ENCODE measurements around the gene NOXRED1.

DNA sequence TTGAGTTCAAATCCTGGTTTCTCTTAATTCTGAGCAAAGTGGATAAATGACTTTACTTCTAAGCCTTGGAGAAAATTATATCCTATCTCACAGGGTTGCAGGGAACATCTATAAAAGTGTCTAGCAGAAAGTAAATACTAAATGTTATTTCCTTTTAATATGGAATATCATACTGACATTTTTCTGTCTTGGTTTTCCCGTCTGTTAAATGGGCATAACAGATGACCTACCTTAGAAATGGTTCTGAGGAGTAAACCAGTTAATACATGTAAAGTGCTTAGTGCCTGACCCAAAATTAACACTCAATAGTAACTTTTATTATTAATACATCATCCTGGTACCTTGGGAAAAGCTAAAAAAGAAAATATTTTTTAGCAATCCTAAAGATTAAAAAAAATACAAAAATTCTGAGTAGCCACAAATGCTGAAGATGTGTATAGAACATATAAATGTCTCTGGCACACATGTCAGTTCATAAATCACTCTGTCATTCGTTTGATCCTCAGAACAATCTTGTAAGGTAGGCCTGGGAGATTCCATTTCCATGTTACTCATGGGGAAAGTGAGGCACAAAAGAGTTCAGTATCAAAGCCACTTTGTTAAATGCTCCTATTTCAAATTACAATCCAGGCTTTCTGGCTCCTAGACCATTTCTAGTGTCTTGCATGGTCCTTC is 32.8 kb upstream of the NOXRED1 start:
- TF ChIP-seq, protein P1, sequence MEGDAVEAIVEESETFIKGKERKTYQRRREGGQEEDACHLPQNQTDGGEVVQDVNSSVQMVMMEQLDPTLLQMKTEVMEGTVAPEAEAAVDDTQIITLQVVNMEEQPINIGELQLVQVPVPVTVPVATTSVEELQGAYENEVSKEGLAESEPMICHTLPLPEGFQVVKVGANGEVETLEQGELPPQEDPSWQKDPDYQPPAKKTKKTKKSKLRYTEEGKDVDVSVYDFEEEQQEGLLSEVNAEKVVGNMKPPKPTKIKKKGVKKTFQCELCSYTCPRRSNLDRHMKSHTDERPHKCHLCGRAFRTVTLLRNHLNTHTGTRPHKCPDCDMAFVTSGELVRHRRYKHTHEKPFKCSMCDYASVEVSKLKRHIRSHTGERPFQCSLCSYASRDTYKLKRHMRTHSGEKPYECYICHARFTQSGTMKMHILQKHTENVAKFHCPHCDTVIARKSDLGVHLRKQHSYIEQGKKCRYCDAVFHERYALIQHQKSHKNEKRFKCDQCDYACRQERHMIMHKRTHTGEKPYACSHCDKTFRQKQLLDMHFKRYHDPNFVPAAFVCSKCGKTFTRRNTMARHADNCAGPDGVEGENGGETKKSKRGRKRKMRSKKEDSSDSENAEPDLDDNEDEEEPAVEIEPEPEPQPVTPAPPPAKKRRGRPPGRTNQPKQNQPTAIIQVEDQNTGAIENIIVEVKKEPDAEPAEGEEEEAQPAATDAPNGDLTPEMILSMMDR (IDR thresholded peaks at IDR 0.05; ENCODE audit: insufficient read depth, low read length, poor library complexity, severe bottlenecking) = no peak
- no peak for TF ChIP-seq EZH2phosphoT487 (conservative IDR thresholded peaks at IDR 0.05; ENCODE audit: low read length)

All from SU-DHL-6 (cell line).